ENCODE results near the gene ADAT2. TPM values are rescaled to one million over a fixed set of nuclear protein-coding genes. Genes with fewer than 3 reads are reported as not detected.

Gene ADAT2
- total and polyA plus RNA-seq, 2 of the 13 experiments (the other 11 are each of a cell fraction or from before 2014, with no cell fraction given): 10.5 to 18.3 TPM

GRCh38 chr6:143410859-143411270 is 39.6 kb downstream of the ADAT2 start (continued):
- TF ChIP-seq, protein P1, sequence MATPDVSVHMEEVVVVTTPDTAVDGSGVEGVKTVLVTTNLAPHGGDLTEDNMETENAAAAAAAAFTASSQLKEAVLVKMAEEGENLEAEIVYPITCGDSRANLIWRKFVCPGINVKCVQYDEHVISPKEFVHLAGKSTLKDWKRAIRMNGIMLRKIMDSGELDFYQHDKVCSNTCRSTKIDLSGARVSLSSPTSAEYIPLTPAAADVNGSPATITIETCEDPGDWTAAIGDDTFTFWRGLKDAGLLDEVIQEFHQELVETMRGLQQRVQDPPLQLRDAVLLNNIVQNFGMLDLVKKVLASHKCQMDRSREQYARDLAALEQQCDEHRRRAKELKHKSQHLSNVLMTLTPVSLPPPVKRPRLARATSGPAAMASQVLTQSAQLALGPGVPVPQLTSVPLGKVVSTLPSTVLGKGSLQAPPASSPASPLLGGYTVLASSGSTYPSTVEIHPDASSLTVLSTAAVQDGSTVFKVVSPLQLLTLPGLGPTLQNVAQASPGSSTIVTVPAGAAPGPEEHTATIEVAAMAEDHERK (CRISPR knock-in tag; IDR thresholded peaks at IDR 0.05; ENCODE audit: low read depth): no peak
- TF ChIP-seq, protein P2, sequence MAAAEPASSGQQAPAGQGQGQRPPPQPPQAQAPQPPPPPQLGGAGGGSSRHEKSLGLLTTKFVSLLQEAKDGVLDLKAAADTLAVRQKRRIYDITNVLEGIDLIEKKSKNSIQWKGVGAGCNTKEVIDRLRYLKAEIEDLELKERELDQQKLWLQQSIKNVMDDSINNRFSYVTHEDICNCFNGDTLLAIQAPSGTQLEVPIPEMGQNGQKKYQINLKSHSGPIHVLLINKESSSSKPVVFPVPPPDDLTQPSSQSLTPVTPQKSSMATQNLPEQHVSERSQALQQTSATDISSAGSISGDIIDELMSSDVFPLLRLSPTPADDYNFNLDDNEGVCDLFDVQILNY (CRISPR knock-in tag; conservative IDR thresholded peaks at IDR 0.05): no peak
- TF ChIP-seq BORCS8-MEF2B (CRISPR knock-in tag; IDR thresholded peaks at IDR 0.05): no peak
- TF ChIP-seq NR2C2 (CRISPR knock-in tag; IDR thresholded peaks at IDR 0.05; ENCODE audit: borderline replicate concordance): peak; percentile 33
- TF ChIP-seq MBD4 (IDR thresholded peaks at IDR 0.05; ENCODE audit: borderline replicate concordance, low read length): peak; percentile 60; the same call in 1 of the 2 replicates
- TF ChIP-seq ZNF275 (CRISPR knock-in tag; IDR thresholded peaks at IDR 0.05; ENCODE audit: borderline replicate concordance): no peak
- no peak for TF ChIP-seq EEA1 (CRISPR knock-in tag; IDR thresholded peaks at IDR 0.05; ENCODE audit: borderline replicate concordance)
- TF ChIP-seq NBN (conservative IDR thresholded peaks at IDR 0.05): no peak
- peak; percentile 68 for TF ChIP-seq TCF7L2 (IDR thresholded peaks at IDR 0.05; ENCODE audit: low read depth, low read length)
- no peak for TF ChIP-seq SP1 (IDR thresholded peaks at IDR 0.05)
- TF ChIP-seq SP1 (CRISPR knock-in tag; IDR thresholded peaks at IDR 0.05): no peak
- no peak for TF ChIP-seq NFRKB (IDR thresholded peaks at IDR 0.05)
- no peak for TF ChIP-seq ZNF768 (CRISPR knock-in tag; IDR thresholded peaks at IDR 0.05)
- TF ChIP-seq ATRX (CRISPR knock-in tag; IDR thresholded peaks at IDR 0.05; ENCODE audit: borderline replicate concordance): no peak
- TF ChIP-seq SIN3B (IDR thresholded peaks at IDR 0.05; ENCODE audit: low read length): no peak
- TF ChIP-seq ZNF570 (CRISPR knock-in tag; IDR thresholded peaks at IDR 0.05; ENCODE audit: borderline replicate concordance): no peak
- peak; percentile 57 for TF ChIP-seq ASH2L (IDR thresholded peaks at IDR 0.05; ENCODE audit: insufficient read length, low read depth, low read length)
- TF ChIP-seq ZNF251 (CRISPR knock-in tag; IDR thresholded peaks at IDR 0.05): no peak
- TF ChIP-seq, protein P3, sequence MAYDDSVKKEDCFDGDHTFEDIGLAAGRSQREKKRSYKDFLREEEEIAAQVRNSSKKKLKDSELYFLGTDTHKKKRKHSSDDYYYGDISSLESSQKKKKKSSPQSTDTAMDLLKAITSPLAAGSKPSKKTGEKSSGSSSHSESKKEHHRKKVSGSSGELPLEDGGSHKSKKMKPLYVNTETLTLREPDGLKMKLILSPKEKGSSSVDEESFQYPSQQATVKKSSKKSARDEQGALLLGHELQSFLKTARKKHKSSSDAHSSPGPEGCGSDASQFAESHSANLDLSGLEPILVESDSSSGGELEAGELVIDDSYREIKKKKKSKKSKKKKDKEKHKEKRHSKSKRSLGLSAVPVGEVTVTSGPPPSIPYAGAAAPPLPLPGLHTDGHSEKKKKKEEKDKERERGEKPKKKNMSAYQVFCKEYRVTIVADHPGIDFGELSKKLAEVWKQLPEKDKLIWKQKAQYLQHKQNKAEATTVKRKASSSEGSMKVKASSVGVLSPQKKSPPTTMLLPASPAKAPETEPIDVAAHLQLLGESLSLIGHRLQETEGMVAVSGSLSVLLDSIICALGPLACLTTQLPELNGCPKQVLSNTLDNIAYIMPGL (CRISPR knock-in tag; IDR thresholded peaks at IDR 0.05; ENCODE audit: borderline replicate concordance in 1 of 2, low read depth in 1 of 2): no peak
- peak; percentile 85 for TF ChIP-seq DPF2 (CRISPR knock-in tag; IDR thresholded peaks at IDR 0.05; ENCODE audit: borderline replicate concordance, low read depth)
- 0 out of 2 replicates have a peak, but pooled peaks have one; percentile 46 for TF ChIP-seq MAFF (IDR thresholded peaks at IDR 0.05; ENCODE audit: low read depth, low read length)
- peak; percentile 95 for TF ChIP-seq FOXJ3 (CRISPR knock-in tag; IDR thresholded peaks at IDR 0.05; ENCODE audit: borderline replicate concordance)
- TF ChIP-seq HNRNPLL (IDR thresholded peaks at IDR 0.05; ENCODE audit: low read depth, low read length, poor library complexity, severe bottlenecking): no peak
- TF ChIP-seq IRX3 (CRISPR knock-in tag; IDR thresholded peaks at IDR 0.05; ENCODE audit: borderline replicate concordance, low read depth): no peak
- no peak for TF ChIP-seq ZNF576 (CRISPR knock-in tag; IDR thresholded peaks at IDR 0.05)
- TF ChIP-seq MIER3 (CRISPR knock-in tag; IDR thresholded peaks at IDR 0.05; ENCODE audit: borderline replicate concordance): peak; percentile 47; the same call in 1 of the 2 replicates
- no peak; the same call in 1 of the 2 replicates for TF ChIP-seq RXRA (CRISPR knock-in tag; IDR thresholded peaks at IDR 0.05)
